ENCODE results near the gene WDR76.

The WDR76 gene

GRCh38 chr15:43908516-43909050 is 81.8 kb downstream of the WDR76 start:
- no peak for DNase-seq (ENCODE audit: insufficient read length, low spot score)
- no peak for FAIRE-seq

- no peak for DNase-seq (ENCODE audit: insufficient read length, low spot score)
- FAIRE-seq: no peak
Measured at GRCh38 chr15:43911235-43911781, 84.5 kb downstream of the WDR76 start.

GRCh38 chr15:43912208-43912607 is 85.4 kb downstream of the WDR76 start:
- FAIRE-seq: no peak
- DNase-seq (ENCODE audit: insufficient read length, low spot score): no peak

GRCh38 chr15:43913026-43913780 is 86.4 kb downstream of the WDR76 start:
- DNase-seq (ENCODE audit: insufficient read length, low spot score): no peak

GRCh38 chr15:43913941-43914340 is 87.1 kb downstream of the WDR76 start:
- no peak for DNase-seq (ENCODE audit: insufficient read length, low spot score)
- no peak for FAIRE-seq

More at GRCh38 chr15:43913026-43913780, 86.4 kb downstream of the WDR76 start:
- no peak for FAIRE-seq

- FAIRE-seq (no peak), DNase-seq (ENCODE audit: insufficient read length, low spot score) (no peak)
Measured at GRCh38 chr15:43915631-43916325, 89.0 kb downstream of the WDR76 start.

GRCh38 chr15:43916326-43916660 is 89.5 kb downstream of the WDR76 start:
- no peak for DNase-seq (ENCODE audit: insufficient read length, low spot score)
- FAIRE-seq: no peak

All from GM19239 (cell line).